GM10847 (cell line): ENCODE data around the gene LRRC4C.

Experiments
- POLR2A ChIP-seq: IDR thresholded peaks from 2 replicates; pipeline ENCODE4 v1.6.1; 2011; ENCODE audit not compliant: insufficient read length; ENCODE audit errors: extremely low read depth

LRRC4C gene

GRCh38 chr11:41074318-41074717 lies 385.1 kb downstream of the LRRC4C start:
- TF ChIP-seq POLR2A = no peak

- no peak for TF ChIP-seq POLR2A
Observed at GRCh38 chr11:41065432-41065831, 394.0 kb downstream of the LRRC4C start.

- no peak for TF ChIP-seq POLR2A
Observed at GRCh38 chr11:41058138-41058537, 401.3 kb downstream of the LRRC4C start.

- TF ChIP-seq POLR2A = no peak
Observed at GRCh38 chr11:41056892-41057569, 402.4 kb downstream of the LRRC4C start.

- TF ChIP-seq POLR2A = no peak
Observed at GRCh38 chr11:41053894-41054293, 405.6 kb downstream of the LRRC4C start.

- no peak for TF ChIP-seq POLR2A
Observed at GRCh38 chr11:41051919-41052635, 407.4 kb downstream of the LRRC4C start.

- no peak for TF ChIP-seq POLR2A
Observed at GRCh38 chr11:41050791-41051190, 408.7 kb downstream of the LRRC4C start.

GRCh38 chr11:41047229-41047628 lies 412.2 kb downstream of the LRRC4C start:
- TF ChIP-seq POLR2A = no peak

- no peak for TF ChIP-seq POLR2A
Observed at GRCh38 chr11:41045266-41045665, 414.2 kb downstream of the LRRC4C start.

- TF ChIP-seq POLR2A = no peak
Observed at GRCh38 chr11:41044747-41045146, 414.7 kb downstream of the LRRC4C start.

GRCh38 chr11:41042688-41043087 lies 416.8 kb downstream of the LRRC4C start:
- TF ChIP-seq POLR2A = no peak

GRCh38 chr11:41040474-41040873 lies 419.0 kb downstream of the LRRC4C start:
- TF ChIP-seq POLR2A = no peak

GRCh38 chr11:41039592-41039991 lies 419.9 kb downstream of the LRRC4C start:
- no peak for TF ChIP-seq POLR2A

- no peak for TF ChIP-seq POLR2A
Observed at GRCh38 chr11:41031551-41032060, 427.8 kb downstream of the LRRC4C start.

- no peak for TF ChIP-seq POLR2A
Observed at GRCh38 chr11:41020259-41020658, 439.2 kb downstream of the LRRC4C start.

GRCh38 chr11:41018224-41018623 lies 441.2 kb downstream of the LRRC4C start:
- TF ChIP-seq POLR2A = no peak
